ENCODE results near the gene MPPED2. TPM values are rescaled to one million over a fixed set of nuclear protein-coding genes. Genes with fewer than 3 reads are reported as not detected.

Gene MPPED2
- total and polyA plus RNA-seq, 2 experiments from 2014 or later, result 7.0 to 7.6 TPM

- WGBS (ENCODE audit: low lambda C conversion rate, missing lambda C conversion rate), result 26% methylated on average over 5 of the region's 5 CpGs
- Histone ChIP-seq H4K20me1 (ENCODE audit: insufficient read depth, poor library complexity, severe bottlenecking) (no peaks in the 10 kb centered on the region), H3K4me1 (ENCODE audit: insufficient read depth) (peaks cover 17% of the 10 kb centered on the region), H3K4me3 (no peak overlapping the region), H3K9me2 (replicated peaks; ENCODE audit: insufficient read depth) (no peaks in the 10 kb centered on the region), H3K4me2 (no peak overlapping the region), H3K79me2 (no peaks in the 10 kb centered on the region), H3K27ac (peak overlapping the region; percentile 52), H3K36me3 (replicated peaks; ENCODE audit: insufficient read depth, low read depth) (no peaks in the 10 kb centered on the region), H3K27me3 (no peaks in the 10 kb centered on the region), H3K9me3 (ENCODE audit: low read depth) (no peaks in the 10 kb centered on the region), H2AFZ (no peak overlapping the region)
- TF ChIP-seq EZH2phosphoT487 (IDR thresholded peaks at IDR 0.05; ENCODE audit: low read depth, severe bottlenecking, unreplicated experiment), result no peak
- TF ChIP-seq CTCF (IDR thresholded peaks at IDR 0.05; ENCODE audit: poor library complexity), result no peak
- no peak for TF ChIP-seq EZH2 (IDR thresholded peaks at IDR 0.05; ENCODE audit: borderline replicate concordance)
- peak; percentile 20 for DNase-seq (ENCODE audit: low spot score)
These were observed 163.5 kb downstream of the MPPED2 start for GRCh38 chr11:30422447-30423278.

GRCh38 chr11:30420233-30420787 is 165.8 kb downstream of the MPPED2 start:
- H3K27me3 ChIP-seq, result no peaks in the 10 kb centered on the region
- no peaks in the 10 kb centered on the region for H4K20me1 ChIP-seq (ENCODE audit: insufficient read depth, poor library complexity, severe bottlenecking)
- no peak for TF ChIP-seq CTCF (IDR thresholded peaks at IDR 0.05; ENCODE audit: poor library complexity)
- no peak for TF ChIP-seq EZH2 (IDR thresholded peaks at IDR 0.05; ENCODE audit: borderline replicate concordance)
- no peaks in the 10 kb centered on the region for H3K9me2 ChIP-seq (replicated peaks; ENCODE audit: insufficient read depth)
- DNase-seq (ENCODE audit: low spot score), result no peak
- H2AFZ ChIP-seq, result no peak overlapping the region
- 79% methylated on average over 5 of the region's 5 CpGs for WGBS (ENCODE audit: low lambda C conversion rate, missing lambda C conversion rate)
- no peaks in the 10 kb centered on the region for H3K9me3 ChIP-seq (ENCODE audit: low read depth)
- no peak overlapping the region for H3K27ac ChIP-seq
- H3K4me2 ChIP-seq, result no peak overlapping the region
- H3K4me3 ChIP-seq, result no peak overlapping the region
- no peaks in the 10 kb centered on the region for H3K36me3 ChIP-seq (replicated peaks; ENCODE audit: insufficient read depth, low read depth)
- H3K4me1 ChIP-seq (ENCODE audit: insufficient read depth), result peaks cover 17% of the 10 kb centered on the region
- H3K79me2 ChIP-seq, result no peaks in the 10 kb centered on the region

- TF ChIP-seq EZH2phosphoT487 (IDR thresholded peaks at IDR 0.05; ENCODE audit: low read depth, severe bottlenecking, unreplicated experiment) (no peak), EZH2 (IDR thresholded peaks at IDR 0.05; ENCODE audit: borderline replicate concordance) (no peak), CTCF (IDR thresholded peaks at IDR 0.05; ENCODE audit: poor library complexity) (no peak)
- peaks cover 16% of the 10 kb centered on the region for H3K4me1 ChIP-seq (ENCODE audit: insufficient read depth)
- H4K20me1 ChIP-seq (ENCODE audit: insufficient read depth, poor library complexity, severe bottlenecking), result no peaks in the 10 kb centered on the region
- H3K79me2 ChIP-seq, result no peaks in the 10 kb centered on the region
- no peaks in the 10 kb centered on the region for H3K36me3 ChIP-seq (replicated peaks; ENCODE audit: insufficient read depth, low read depth)
- H3K9me2 ChIP-seq (replicated peaks; ENCODE audit: insufficient read depth), result no peaks in the 10 kb centered on the region
- H2AFZ ChIP-seq, result no peak overlapping the region
- no peaks in the 10 kb centered on the region for H3K27me3 ChIP-seq
- no peak overlapping the region for H3K27ac ChIP-seq
- no peak for DNase-seq (ENCODE audit: low spot score)
- 83% methylated on average over 6 of the region's 6 CpGs for WGBS (ENCODE audit: low lambda C conversion rate, missing lambda C conversion rate)
- no peaks in the 10 kb centered on the region for H3K9me3 ChIP-seq (ENCODE audit: low read depth)
- H3K4me2 ChIP-seq, result no peak overlapping the region
- no peak overlapping the region for H3K4me3 ChIP-seq
These were observed 171.3 kb downstream of the MPPED2 start for GRCh38 chr11:30414806-30415205.

Measured in hepatocyte (in vitro differentiated cells).